H1 (cell line): Measurements from ENCODE around the gene EXOC1. TPM values are rescaled to one million over a fixed set of nuclear protein-coding genes. Genes with fewer than 3 reads are reported as not detected.

ENCODE experiments used
- CTCF ChIA-PET: fragments of 300-600 bp; sonication (Branson Sonifier 250); formaldehyde crosslinking; loops from one replicate; lab custom pipeline; 2021; ENCODE audit not compliant: partially characterized antibody; lab: Charles Lee
- POLR2A ChIA-PET: fragments of 300-600 bp; sonication (Branson Sonifier 250); formaldehyde crosslinking; loops from one replicate; lab custom pipeline; 2021; ENCODE audit warnings: inconsistent platforms; ENCODE audit not compliant: partially characterized antibody; lab: Charles Lee
- DNase-seq, 2 experiments: peaks; one replicate each; pipeline versions ENCODE4 v3.0.0 to v3.0.0-alpha.2; 2010 to 2022; ENCODE audit warnings: low spot score in 2 of 2, low read depth in 1 of 2, mixed read lengths in 1 of 2
- FAIRE-seq: peaks from 2 replicates; lab custom pipeline; 2011; peaks lifted over from hg19 to GRCh38; lab: Jason Lieb, UNC
- H2AFZ ChIP-seq: 2 replicates; pipeline ENCODE4 v1.8.1; 2012; ENCODE audit warnings: low read length, inconsistent platforms
- H2AK5ac ChIP-seq: 2 replicates; pipeline ENCODE4 v1.6.1; 2013; ENCODE audit warnings: low read depth, low read length
- H2BK120ac ChIP-seq: replicated peaks from 2 replicates; pipeline ENCODE3; 2013; ENCODE audit warnings: low read depth, low read length, inconsistent platforms
- H2BK12ac ChIP-seq: 2 replicates; pipeline ENCODE4 v1.6.1; 2013; ENCODE audit warnings: low read depth, low read length
- H2BK15ac ChIP-seq: 2 replicates; pipeline ENCODE4 v1.6.1; 2013; ENCODE audit warnings: low read length
- H2BK20ac ChIP-seq: 2 replicates; pipeline ENCODE4 v1.6.1; 2013; ENCODE audit warnings: low read length
- H2BK5ac ChIP-seq: 2 replicates; pipeline ENCODE4 v1.6.1; 2013; ENCODE audit warnings: low read depth, low read length
- H3K14ac ChIP-seq: 2 replicates; pipeline ENCODE4 v1.6.1; 2013; ENCODE audit warnings: inconsistent platforms; ENCODE audit not compliant: insufficient read length
- H3K18ac ChIP-seq: 2 replicates; pipeline ENCODE4 v1.6.1; 2013; ENCODE audit warnings: low read length; ENCODE audit errors: extremely low read depth
- H3K23ac ChIP-seq: 2 replicates; pipeline ENCODE4 v1.6.1; 2013; ENCODE audit warnings: inconsistent platforms; ENCODE audit not compliant: insufficient read length
- H3K23me2 ChIP-seq: 2 replicates; pipeline ENCODE4 v1.6.1; 2013; ENCODE audit warnings: low read depth, low read length
- H3K27ac ChIP-seq: 2 replicates; pipeline ENCODE4 v1.6.1; 2011; ENCODE audit warnings: low read depth, low read length, inconsistent platforms
- H3K27me3 ChIP-seq, 4 experiments: replicated peaks in 1 of 4; 1 replicate in 1 of 4; 2 replicates in 3 of 4; pipeline versions ENCODE4 v1.6.1 to v1.8.1; 2011 to 2013; ENCODE audit warnings: low read length in 3 of 4, mild to moderate bottlenecking in 3 of 4, inconsistent platforms in 2 of 4, mixed read lengths in 2 of 4, moderate library complexity in 1 of 4; ENCODE audit not compliant: control insufficient read depth in 3 of 4, insufficient read depth in 3 of 4; ENCODE audit errors: extremely low read depth in 1 of 4
- H3K36me3 ChIP-seq, 4 experiments: 2 replicates each; pipeline versions ENCODE4 v1.6.1 to v1.8.1; 2011 to 2013; ENCODE audit warnings: mild to moderate bottlenecking in 4 of 4, low read length in 3 of 4, moderate library complexity in 2 of 4, control low read depth in 1 of 4, inconsistent platforms in 1 of 4; ENCODE audit not compliant: insufficient read depth in 4 of 4, control insufficient read depth in 2 of 4
- H3K4ac ChIP-seq: replicated peaks from 2 replicates; pipeline ENCODE3; 2013; ENCODE audit warnings: low read length, low read depth, mixed read lengths, inconsistent platforms; ENCODE audit not compliant: insufficient read length
- H3K4me1 ChIP-seq, 4 experiments: replicated peaks in 1 of 4; 1 replicate in 1 of 4; 2 replicates in 3 of 4; pipeline versions ENCODE4 v1.6.1 to v1.8.1; 2011 to 2013; ENCODE audit warnings: low read length in 3 of 4, inconsistent platforms in 2 of 4, mixed read lengths in 1 of 4; ENCODE audit not compliant: insufficient read depth in 4 of 4, control insufficient read depth in 3 of 4
- H3K4me2 ChIP-seq, 2 experiments: 2 replicates each; pipeline versions ENCODE4 v1.6.1 to v1.8.1; 2011 to 2013; ENCODE audit warnings: low read depth in 2 of 2, low read length in 2 of 2, control low read depth in 1 of 2, inconsistent platforms in 1 of 2, mild to moderate bottlenecking in 1 of 2; ENCODE audit not compliant: insufficient read depth in 1 of 2
- H3K4me3 ChIP-seq, 4 experiments: fragments of 200-600, 300-600 bp in 1 of 4; sonication (generic), shearing (Covaris generic), sonication (Bioruptor Twin) in 1 of 4; 2 replicates each; pipeline versions ENCODE4 v1.5.1 to v1.8.1; 2011 to 2016; ENCODE audit warnings: low read length in 4 of 4, low read depth in 3 of 4, control low read depth in 2 of 4, inconsistent platforms in 2 of 4, mild to moderate bottlenecking in 2 of 4, mixed read lengths in 1 of 4, moderate library complexity in 1 of 4; ENCODE audit not compliant: insufficient read depth in 2 of 4; ENCODE audit errors: extremely low read depth in 1 of 4
- H3K56ac ChIP-seq: replicated peaks from 2 replicates; pipeline ENCODE3; 2013; ENCODE audit warnings: low read depth, mild to moderate bottlenecking, mixed read lengths, low read length, inconsistent platforms; ENCODE audit not compliant: insufficient read length
- H3K79me1 ChIP-seq: 2 replicates; pipeline ENCODE4 v1.6.1; 2013; ENCODE audit warnings: low read depth, low read length, control low read depth
- H3K79me2 ChIP-seq, 2 experiments: 2 replicates each; pipeline versions ENCODE4 v1.6.1 to v1.8.1; 2012 to 2013; ENCODE audit warnings: low read length in 2 of 2, mild to moderate bottlenecking in 2 of 2, inconsistent platforms in 1 of 2; ENCODE audit not compliant: insufficient read depth in 2 of 2, control insufficient read depth in 1 of 2
- H3K9ac ChIP-seq, 4 experiments: replicated peaks in 1 of 4; 1 replicate in 1 of 4; 2 replicates in 3 of 4; pipeline versions ENCODE4 v1.6.1 to v1.8.1; 2011 to 2013; ENCODE audit warnings: low read depth in 3 of 4, low read length in 3 of 4, control low read depth in 2 of 4, mild to moderate bottlenecking in 2 of 4, moderate library complexity in 2 of 4, inconsistent platforms in 1 of 4; ENCODE audit errors: extremely low read depth in 1 of 4
- H3K9me3 ChIP-seq, 2 experiments: 2 replicates each; pipeline versions ENCODE4 v1.6.1 to v1.8.1; 2012 to 2013; ENCODE audit warnings: mild to moderate bottlenecking in 2 of 2, moderate library complexity in 2 of 2, control low read depth in 1 of 2, inconsistent platforms in 1 of 2, low read depth in 1 of 2, low read length in 1 of 2, mixed read lengths in 1 of 2; ENCODE audit not compliant: insufficient read depth in 2 of 2
- H4K20me1 ChIP-seq, 2 experiments: replicated peaks in 1 of 2; 2 replicates each; pipeline versions ENCODE3 to v1.8.1; 2011 to 2013; ENCODE audit warnings: inconsistent platforms in 2 of 2, low read length in 2 of 2, mild to moderate bottlenecking in 1 of 2; ENCODE audit not compliant: insufficient read depth in 2 of 2, control insufficient read depth in 1 of 2
- H4K5ac ChIP-seq: 2 replicates; pipeline ENCODE4 v1.6.1; 2013; ENCODE audit warnings: low read length, low read depth, mixed read lengths, inconsistent platforms; ENCODE audit not compliant: insufficient read length
- H4K8ac ChIP-seq: 2 replicates; pipeline ENCODE4 v1.8.0; 2013; ENCODE audit warnings: mild to moderate bottlenecking, moderate library complexity, low read length, inconsistent platforms; ENCODE audit not compliant: insufficient read depth; ENCODE audit errors: extremely low read depth
- H4K91ac ChIP-seq: replicated peaks from 2 replicates; pipeline ENCODE3; 2013; ENCODE audit warnings: low read length, mixed read lengths, inconsistent platforms; ENCODE audit not compliant: insufficient read length
- CEBPB ChIP-seq: IDR thresholded peaks from 2 replicates; pipeline ENCODE4 v1.6.1; 2012; ENCODE audit warnings: low read depth, low read length
- CHD2 ChIP-seq: IDR thresholded peaks from 2 replicates; pipeline ENCODE4 v1.6.1; 2012; ENCODE audit warnings: low read length, improper control_type of control experiment
- EZH2 ChIP-seq: fragments of 200-600 bp; sonication (generic); IDR thresholded peaks from 2 replicates; pipeline ENCODE4 v1.7.1; 2012; ENCODE audit warnings: low read depth, mild to moderate bottlenecking, moderate library complexity, low read length, inconsistent platforms; ENCODE audit not compliant: severe bottlenecking
- GABPA ChIP-seq: IDR thresholded peaks from 2 replicates; pipeline ENCODE4 v1.6.1; 2011; ENCODE audit warnings: mild to moderate bottlenecking, low read length, moderate library complexity, borderline replicate concordance; ENCODE audit not compliant: insufficient read depth
- NANOG ChIP-seq: IDR thresholded peaks from 2 replicates; pipeline ENCODE4 v1.6.1; 2011; ENCODE audit warnings: low read length, low read depth, mild to moderate bottlenecking, inconsistent platforms; ENCODE audit not compliant: insufficient read depth, poor library complexity, severe bottlenecking
- NRF1 ChIP-seq: IDR thresholded peaks from 2 replicates; pipeline ENCODE4 v1.6.1; 2011; ENCODE audit warnings: mild to moderate bottlenecking, low read depth, low read length, improper control_type of control experiment
- POLR2A ChIP-seq, 2 experiments: IDR thresholded peaks; 1 replicate in 1 of 2; 2 replicates in 1 of 2; pipeline ENCODE4 v1.6.1; 2011; ENCODE audit warnings: low read depth in 2 of 2, low read length in 2 of 2, mild to moderate bottlenecking in 2 of 2; ENCODE audit errors: control extremely low read depth in 1 of 2
- POU5F1 ChIP-seq: IDR thresholded peaks from 2 replicates; pipeline ENCODE4 v1.6.1; 2011; ENCODE audit warnings: low read depth, mild to moderate bottlenecking, low read length, moderate library complexity
- RXRA ChIP-seq: IDR thresholded peaks from 2 replicates; pipeline ENCODE4 v1.6.1; 2011; ENCODE audit warnings: low read depth, mild to moderate bottlenecking, low read length, moderate library complexity; ENCODE audit not compliant: insufficient read depth
- SP1 ChIP-seq: IDR thresholded peaks from 2 replicates; pipeline ENCODE4 v1.6.1; 2011; ENCODE audit warnings: low read depth, low read length
- polyA plus RNA-seq, 7 experiments: library from polyadenylated mRNA; depleted of rRNA in 3 of 7; stranded (reverse) in 5 of 7; unstranded in 2 of 7; fragments of >200 nt in 5 of 7; fragments of 200-250 nt in 2 of 7; gene quantifications; 1 replicate in 5 of 7; 2 replicates in 1 of 7; 4 replicates in 1 of 7; pipeline versions ENCODE4 v1.2.1 to v1.2.3, GENCODE V29; 2011 to 2013; ENCODE audit warnings: missing spikeins in 2 of 7, mixed read lengths in 2 of 7
- total RNA-seq: library from RNA; stranded (reverse); fragmentation: NEBNext Ultra II Directional; extraction: Animal tissue kit (Norgen Biotek cat#: 25700); gene quantifications from 2 replicates; pipeline ENCODE4 v1.2.1, GENCODE V29; 2021
- TF ChIP-seq, protein P1 (sequence below): IDR thresholded peaks from 2 replicates; pipeline ENCODE4 v1.6.1; 2012; ENCODE audit warnings: inconsistent platforms

EXOC1 gene
- total and polyA plus RNA-seq, 2 of the 8 experiments (the other 6 are each of a cell fraction or from before 2014, with no cell fraction given) = 5.9 to 19.6 TPM

DNA sequence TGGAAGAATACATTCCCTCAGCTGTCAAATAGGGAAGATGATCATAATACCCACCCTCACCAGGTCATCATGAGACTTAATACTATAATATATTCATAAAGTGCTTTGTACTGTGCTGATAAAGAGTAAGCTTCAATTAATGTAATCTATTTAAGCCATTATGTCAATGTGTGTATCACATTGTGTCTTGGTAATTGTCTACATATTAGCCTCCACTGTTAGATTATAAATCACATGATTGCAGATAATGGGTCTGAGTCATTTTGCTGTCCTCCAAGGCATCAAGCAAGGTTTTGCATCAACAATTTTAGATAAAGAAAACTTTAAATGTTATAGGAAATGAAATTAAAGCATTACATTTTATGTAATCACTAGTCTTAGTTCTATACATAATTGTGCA, 50.1 kb downstream of the EXOC1 start:
- H2BK20ac ChIP-seq = no peak overlapping the region
- no peak overlapping the region for H3K23ac ChIP-seq
- no peak for TF ChIP-seq EZH2
- TF ChIP-seq NRF1 = no peak
- TF ChIP-seq POU5F1 = no peak
- no peak for TF ChIP-seq CHD2
- TF ChIP-seq RXRA = no peak
- TF ChIP-seq, protein P1, sequence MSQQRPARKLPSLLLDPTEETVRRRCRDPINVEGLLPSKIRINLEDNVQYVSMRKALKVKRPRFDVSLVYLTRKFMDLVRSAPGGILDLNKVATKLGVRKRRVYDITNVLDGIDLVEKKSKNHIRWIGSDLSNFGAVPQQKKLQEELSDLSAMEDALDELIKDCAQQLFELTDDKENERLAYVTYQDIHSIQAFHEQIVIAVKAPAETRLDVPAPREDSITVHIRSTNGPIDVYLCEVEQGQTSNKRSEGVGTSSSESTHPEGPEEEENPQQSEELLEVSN = no peak
- TF ChIP-seq SP1 = no peak
- TF ChIP-seq POLR2A (IDR thresholded peaks at IDR 0.05; ENCODE audit: control extremely low read depth in 1 of 2, low read depth in 2 of 2, low read length in 2 of 2) = no peak
- TF ChIP-seq NANOG = no peak
- no peak for TF ChIP-seq CEBPB
- no peak for TF ChIP-seq GABPA
- H3K4me1 ChIP-seq = no peaks in the 10 kb centered on the region
- no peak overlapping the region for H2BK5ac ChIP-seq
- H4K8ac ChIP-seq = no peak overlapping the region
- no peaks in the 10 kb centered on the region for H3K9me3 ChIP-seq
- POLR2A ChIA-PET = no interaction called here
- no peak overlapping the region for H3K4me2 ChIP-seq
- DNase-seq (no peak), FAIRE-seq (no peak)
- no peaks in the 10 kb centered on the region for H3K23me2 ChIP-seq
- no peak overlapping the region for H3K27ac ChIP-seq
- H3K18ac ChIP-seq = no peak overlapping the region
- H3K27me3 ChIP-seq = no peaks in the 10 kb centered on the region
- H2AK5ac ChIP-seq = no peak overlapping the region
- no peak overlapping the region for H2BK12ac ChIP-seq
- no peak overlapping the region for H2AFZ ChIP-seq
- no peak overlapping the region for H2BK120ac ChIP-seq
- no peak overlapping the region for H3K56ac ChIP-seq
- H3K79me1 ChIP-seq = no peaks in the 10 kb centered on the region
- H4K91ac ChIP-seq = no peak overlapping the region
- no peaks in the 10 kb centered on the region for H4K20me1 ChIP-seq
- no peaks in the 10 kb centered on the region for H3K79me2 ChIP-seq
- CTCF ChIA-PET = interaction anchor here (0.7 to 1.3 kb wide), 3 partner anchors 12 to 33 kb away, joined by 3 to 4 read pairs (median 3); no protein-coding TSS in a partner anchor
- H3K4me3 ChIP-seq = no peak overlapping the region
- H2BK15ac ChIP-seq = no peak overlapping the region
- no peak overlapping the region for H4K5ac ChIP-seq
- H3K4ac ChIP-seq = no peak overlapping the region
- H3K36me3 ChIP-seq = peaks cover 0 to 21% (median 2%) of the 10 kb centered on the region in 4 experiments; a peak in 2 of 8 replicates
- H3K9ac ChIP-seq = no peak overlapping the region
- no peak overlapping the region for H3K14ac ChIP-seq
